ENCODE measurements around the gene SKAP1.

SKAP1 gene

DNA sequence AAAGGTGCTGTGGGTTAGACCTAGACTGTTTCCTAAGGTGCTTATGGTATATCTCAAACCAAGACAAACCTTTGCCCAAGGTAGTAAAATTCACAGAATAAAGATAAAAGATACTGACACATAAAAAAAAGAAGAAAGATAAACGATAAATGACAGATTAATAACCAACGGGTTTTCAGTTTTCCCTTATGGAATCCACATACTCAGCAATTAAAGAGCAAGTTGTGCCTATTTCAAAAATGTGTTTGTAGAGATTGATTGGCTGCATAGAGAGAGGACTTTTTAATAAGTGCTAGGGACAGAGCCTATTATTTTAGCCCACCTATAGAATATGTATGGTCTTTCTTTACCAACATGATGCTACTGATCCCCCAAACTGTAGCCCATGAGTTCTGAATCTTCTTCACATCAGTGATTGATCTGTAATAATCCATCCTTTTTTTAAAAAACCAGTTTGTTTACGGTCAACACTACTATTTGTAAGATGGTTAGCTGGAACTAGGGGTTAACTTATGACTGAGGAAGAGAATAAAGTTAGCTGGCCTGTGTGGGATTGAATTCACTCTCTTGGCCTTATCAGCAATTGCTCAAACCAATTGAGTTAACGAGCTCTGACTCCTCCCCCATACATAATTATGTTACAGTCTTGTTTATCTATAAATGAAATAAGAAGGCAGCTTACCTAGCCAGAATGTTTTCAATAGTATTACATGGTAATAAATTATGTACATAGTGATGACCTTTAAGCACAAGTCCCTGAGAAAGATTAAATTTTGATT lies 268.7 kb downstream of the SKAP1 start:
- Histone ChIP-seq H3K27ac (ENCODE audit: low read depth, low read length) (no peak overlapping the region), H2AFZ (ENCODE audit: low read depth, low read length, severe bottlenecking) (no peak overlapping the region), H3K4me3 (ENCODE audit: insufficient read depth, low read length, poor library complexity, severe bottlenecking) (no peak overlapping the region), H3K9me2 (replicated peaks; ENCODE audit: insufficient read depth, low read length) (no peaks in the 10 kb centered on the region), H4K20me1 (ENCODE audit: low read depth, low read length) (no peaks in the 10 kb centered on the region), H3K27me3 (ENCODE audit: low read length) (no peaks in the 10 kb centered on the region), H3K4me2 (ENCODE audit: low read depth, low read length, poor library complexity, severe bottlenecking) (no peak overlapping the region), H3K9ac (ENCODE audit: low read length) (no peak overlapping the region), H3F3A (ENCODE audit: insufficient read depth) (no peaks in the 10 kb centered on the region), H3K79me2 (ENCODE audit: insufficient read depth, low read length) (no peaks in the 10 kb centered on the region), H3K9me3 (ENCODE audit: insufficient read depth, low read length) (no peaks in the 10 kb centered on the region), H3K36me3 (ENCODE audit: low read length) (no peaks in the 10 kb centered on the region)
- TF ChIP-seq, protein P1, sequence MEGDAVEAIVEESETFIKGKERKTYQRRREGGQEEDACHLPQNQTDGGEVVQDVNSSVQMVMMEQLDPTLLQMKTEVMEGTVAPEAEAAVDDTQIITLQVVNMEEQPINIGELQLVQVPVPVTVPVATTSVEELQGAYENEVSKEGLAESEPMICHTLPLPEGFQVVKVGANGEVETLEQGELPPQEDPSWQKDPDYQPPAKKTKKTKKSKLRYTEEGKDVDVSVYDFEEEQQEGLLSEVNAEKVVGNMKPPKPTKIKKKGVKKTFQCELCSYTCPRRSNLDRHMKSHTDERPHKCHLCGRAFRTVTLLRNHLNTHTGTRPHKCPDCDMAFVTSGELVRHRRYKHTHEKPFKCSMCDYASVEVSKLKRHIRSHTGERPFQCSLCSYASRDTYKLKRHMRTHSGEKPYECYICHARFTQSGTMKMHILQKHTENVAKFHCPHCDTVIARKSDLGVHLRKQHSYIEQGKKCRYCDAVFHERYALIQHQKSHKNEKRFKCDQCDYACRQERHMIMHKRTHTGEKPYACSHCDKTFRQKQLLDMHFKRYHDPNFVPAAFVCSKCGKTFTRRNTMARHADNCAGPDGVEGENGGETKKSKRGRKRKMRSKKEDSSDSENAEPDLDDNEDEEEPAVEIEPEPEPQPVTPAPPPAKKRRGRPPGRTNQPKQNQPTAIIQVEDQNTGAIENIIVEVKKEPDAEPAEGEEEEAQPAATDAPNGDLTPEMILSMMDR (IDR thresholded peaks at IDR 0.05; ENCODE audit: insufficient read depth, low read length, poor library complexity, severe bottlenecking), result no peak

DNA sequence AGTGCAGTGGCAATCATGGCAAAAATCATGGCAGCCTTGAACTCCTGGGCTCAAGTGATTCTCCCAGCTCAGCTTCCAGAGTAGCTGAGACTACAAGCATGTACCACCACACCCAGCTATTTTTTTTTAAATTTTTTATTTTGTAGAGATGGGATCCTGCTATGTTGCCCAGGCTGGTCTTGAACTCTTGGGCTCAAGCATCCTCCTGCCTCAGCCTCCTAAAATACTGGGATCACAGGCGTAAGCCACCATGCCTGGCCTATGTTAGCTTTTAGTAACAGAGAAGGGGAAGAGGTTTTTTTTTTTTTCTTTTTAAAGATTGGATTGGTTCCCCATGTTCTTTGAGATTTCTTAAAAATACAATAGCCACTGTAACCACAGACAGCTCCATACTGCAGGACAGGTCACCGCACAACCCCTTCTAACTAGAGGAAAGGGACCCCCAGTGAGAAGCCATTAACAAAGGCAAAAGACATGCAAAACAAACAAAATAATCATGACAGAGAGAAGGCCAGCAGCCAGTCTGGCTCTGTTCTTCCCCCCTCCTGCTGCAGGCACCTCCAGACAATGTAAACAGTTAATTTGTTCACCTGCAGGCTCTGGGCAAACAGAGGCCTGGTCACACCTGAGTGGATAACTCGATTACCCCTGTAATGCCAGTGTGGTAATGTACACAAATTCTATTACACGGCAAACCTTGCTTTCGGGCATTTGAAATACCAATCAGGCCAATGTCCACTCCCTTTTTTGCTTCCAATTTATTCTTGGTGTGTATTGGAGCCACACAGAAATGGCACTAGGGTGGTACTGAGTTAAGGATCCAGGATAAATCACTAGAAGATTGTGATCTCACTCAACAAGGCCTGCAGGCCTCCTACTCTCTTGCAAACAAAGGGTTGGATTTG lies 269.6 kb downstream of the SKAP1 start:
- Histone ChIP-seq H3F3A (ENCODE audit: insufficient read depth) (no peaks in the 10 kb centered on the region), H3K9ac (ENCODE audit: low read length) (no peak overlapping the region), H4K20me1 (ENCODE audit: low read depth, low read length) (no peaks in the 10 kb centered on the region), H3K4me3 (ENCODE audit: insufficient read depth, low read length, poor library complexity, severe bottlenecking) (no peak overlapping the region), H3K27ac (ENCODE audit: low read depth, low read length) (no peak overlapping the region), H3K4me2 (ENCODE audit: low read depth, low read length, poor library complexity, severe bottlenecking) (no peak overlapping the region), H3K27me3 (ENCODE audit: low read length) (no peaks in the 10 kb centered on the region), H3K36me3 (ENCODE audit: low read length) (no peaks in the 10 kb centered on the region), H2AFZ (ENCODE audit: low read depth, low read length, severe bottlenecking) (no peak overlapping the region), H3K79me2 (ENCODE audit: insufficient read depth, low read length) (no peaks in the 10 kb centered on the region), H3K9me3 (ENCODE audit: insufficient read depth, low read length) (no peaks in the 10 kb centered on the region), H3K9me2 (replicated peaks; ENCODE audit: insufficient read depth, low read length) (no peaks in the 10 kb centered on the region)
- TF ChIP-seq EZH2phosphoT487 (conservative IDR thresholded peaks at IDR 0.05; ENCODE audit: low read length), result no peak
- TF ChIP-seq, protein P1 (IDR thresholded peaks at IDR 0.05; ENCODE audit: insufficient read depth, low read length, poor library complexity, severe bottlenecking), result no peak

DNA sequence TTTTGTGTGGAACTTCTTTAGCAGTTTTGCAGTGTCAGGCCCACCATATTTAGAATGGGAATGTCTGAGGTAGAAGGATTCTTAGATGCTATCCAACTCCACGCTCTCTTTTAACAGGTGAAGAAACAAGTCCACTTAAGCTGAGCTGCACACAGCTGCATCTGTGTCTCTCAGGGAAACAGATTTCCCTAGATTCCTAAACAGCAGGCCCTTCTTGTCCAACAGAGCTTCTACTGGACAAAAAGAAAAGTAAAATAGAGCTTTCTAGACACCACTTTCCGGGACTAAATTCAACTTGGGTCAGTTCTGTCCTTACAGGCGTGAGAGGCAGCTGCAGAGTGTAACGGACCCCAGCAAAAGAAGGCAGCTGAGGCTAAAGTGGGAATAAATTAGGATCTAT lies 270.8 kb downstream of the SKAP1 start:
- H3F3A ChIP-seq (ENCODE audit: insufficient read depth), result no peaks in the 10 kb centered on the region
- TF ChIP-seq, protein P1 (IDR thresholded peaks at IDR 0.05; ENCODE audit: insufficient read depth, low read length, poor library complexity, severe bottlenecking), result no peak
- TF ChIP-seq EZH2phosphoT487 (conservative IDR thresholded peaks at IDR 0.05; ENCODE audit: low read length), result no peak
- no peaks in the 10 kb centered on the region for H4K20me1 ChIP-seq (ENCODE audit: low read depth, low read length)
- no peak overlapping the region for H3K9ac ChIP-seq (ENCODE audit: low read length)
- no peaks in the 10 kb centered on the region for H3K27me3 ChIP-seq (ENCODE audit: low read length)
- H3K4me3 ChIP-seq (ENCODE audit: insufficient read depth, low read length, poor library complexity, severe bottlenecking), result no peak overlapping the region
- no peaks in the 10 kb centered on the region for H3K9me3 ChIP-seq (ENCODE audit: insufficient read depth, low read length)
- no peak overlapping the region for H3K27ac ChIP-seq (ENCODE audit: low read depth, low read length)
- no peaks in the 10 kb centered on the region for H3K79me2 ChIP-seq (ENCODE audit: insufficient read depth, low read length)
- no peak overlapping the region for H3K4me2 ChIP-seq (ENCODE audit: low read depth, low read length, poor library complexity, severe bottlenecking)
- H2AFZ ChIP-seq (ENCODE audit: low read depth, low read length, severe bottlenecking), result no peak overlapping the region
- no peaks in the 10 kb centered on the region for H3K36me3 ChIP-seq (ENCODE audit: low read length)
- no peaks in the 10 kb centered on the region for H3K9me2 ChIP-seq (replicated peaks; ENCODE audit: insufficient read depth, low read length)

Data from SU-DHL-6 (cell line).